HepG2 (cell line): ENCODE measurements around the gene STAMBPL1.

Experiments used
- ATF1 ChIP-seq: IDR thresholded peaks from 2 replicates; pipeline ENCODE4 v1.6.1; 2016; ENCODE audit warnings: mild to moderate bottlenecking, control low read depth
- ESRRA ChIP-seq: sonication (generic); formaldehyde crosslinking; IDR thresholded peaks from 2 replicates; pipeline ENCODE4 v1.5.1; 2020; ENCODE audit warnings: mild to moderate bottlenecking, low read depth, missing genetic modification reagents
- MAFG ChIP-seq: sonication (generic); formaldehyde crosslinking; IDR thresholded peaks from 2 replicates; pipeline ENCODE4 v1.5.1; 2020; ENCODE audit warnings: mild to moderate bottlenecking, missing genetic modification reagents
- NFIC ChIP-seq: IDR thresholded peaks from 2 replicates; pipeline ENCODE4 v1.6.1; 2012; ENCODE audit warnings: mild to moderate bottlenecking, low read length, inconsistent platforms
- NFYC ChIP-seq: IDR thresholded peaks from 2 replicates; pipeline ENCODE4 v1.6.1; 2016; ENCODE audit warnings: missing genetic modification reagents, missing compliant biosample characterization
- NR2F1 ChIP-seq, 2 experiments: fragments of 450-650 bp in 1 of 2; formaldehyde crosslinking in 1 of 2; IDR thresholded peaks; 2 replicates each; pipeline versions ENCODE4 v1.5.0 to v1.6.1; 2016 to 2020; ENCODE audit warnings: mild to moderate bottlenecking in 1 of 2, missing compliant biosample characterization in 1 of 2, missing genetic modification reagents in 1 of 2, moderate library complexity in 1 of 2
- TBL1XR1 ChIP-seq: fragments of 150-350 bp; IDR thresholded peaks from 2 replicates; pipeline ENCODE4 v1.6.1; 2014; ENCODE audit warnings: borderline replicate concordance, low read length; ENCODE audit not compliant: partially characterized antibody
- ZBTB7A ChIP-seq: sonication (generic); formaldehyde crosslinking; IDR thresholded peaks from 2 replicates; pipeline ENCODE4 v1.8.0; 2022; ENCODE audit warnings: mild to moderate bottlenecking, missing genetic modification reagents
- ZMYM4 ChIP-seq: sonication (generic); formaldehyde crosslinking; IDR thresholded peaks from 2 replicates; pipeline ENCODE4 v1.8.1; 2023; ENCODE audit warnings: mild to moderate bottlenecking, missing genetic modification reagents
- ZNF720 ChIP-seq: sonication (generic); formaldehyde crosslinking; IDR thresholded peaks from 2 replicates; pipeline ENCODE4 v1.4.0; 2020; ENCODE audit warnings: missing genetic modification reagents
- TF ChIP-seq, protein P1 (sequence below): IDR thresholded peaks from 2 replicates; pipeline ENCODE4 v1.6.1; 2016; ENCODE audit warnings: control low read depth

DNA sequence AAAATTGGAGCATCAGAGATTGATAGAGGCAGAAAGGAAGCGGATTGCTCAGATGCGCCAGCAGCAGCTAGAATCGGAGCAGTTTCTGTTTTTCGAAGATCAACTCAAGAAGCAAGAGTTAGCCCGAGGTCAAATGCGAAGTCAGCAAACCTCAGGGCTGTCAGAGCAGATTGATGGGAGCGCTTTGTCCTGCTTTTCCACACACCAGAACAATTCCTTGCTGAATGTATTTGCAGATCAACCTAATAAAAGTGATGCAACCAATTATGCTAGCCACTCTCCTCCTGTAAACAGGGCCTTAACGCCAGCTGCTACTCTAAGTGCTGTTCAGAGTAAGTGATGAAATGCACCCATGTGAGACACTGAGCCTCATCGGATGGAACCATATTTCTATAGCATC is 33.1 kb downstream of the STAMBPL1 start:
- TF ChIP-seq, protein P1, sequence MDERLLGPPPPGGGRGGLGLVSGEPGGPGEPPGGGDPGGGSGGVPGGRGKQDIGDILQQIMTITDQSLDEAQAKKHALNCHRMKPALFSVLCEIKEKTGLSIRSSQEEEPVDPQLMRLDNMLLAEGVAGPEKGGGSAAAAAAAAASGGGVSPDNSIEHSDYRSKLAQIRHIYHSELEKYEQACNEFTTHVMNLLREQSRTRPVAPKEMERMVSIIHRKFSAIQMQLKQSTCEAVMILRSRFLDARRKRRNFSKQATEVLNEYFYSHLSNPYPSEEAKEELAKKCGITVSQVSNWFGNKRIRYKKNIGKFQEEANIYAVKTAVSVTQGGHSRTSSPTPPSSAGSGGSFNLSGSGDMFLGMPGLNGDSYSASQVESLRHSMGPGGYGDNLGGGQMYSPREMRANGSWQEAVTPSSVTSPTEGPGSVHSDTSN (CRISPR knock-in tag) = no peak
- TF ChIP-seq ESRRA (CRISPR knock-in tag) = no peak
- no peak for TF ChIP-seq NR2F1 (CRISPR knock-in tag; IDR thresholded peaks at IDR 0.05)
- TF ChIP-seq NFIC = no peak
- no peak for TF ChIP-seq NFYC (CRISPR knock-in tag)
- TF ChIP-seq MAFG (CRISPR knock-in tag) = no peak
- TF ChIP-seq ZNF720 (CRISPR knock-in tag) = no peak
- no peak for TF ChIP-seq ZBTB7A
- no peak for TF ChIP-seq TBL1XR1
- no peak for TF ChIP-seq ZMYM4 (CRISPR knock-in tag)
- no peak for TF ChIP-seq ATF1 (CRISPR knock-in tag)
